Cardiac muscle cell (in vitro differentiated cells and primary cell): ENCODE results near the gene ZNF292. TPM values are rescaled to one million over a fixed set of nuclear protein-coding genes. Genes with fewer than 3 reads are reported as not detected.

Experiments used
- DNase-seq, 2 donors: peaks; one replicate each; pipeline versions ENCODE4 v3.0.0 to v3.0.0-alpha.2; 2010 to 2017; ENCODE audit warnings: low read depth in 1 of 2, low spot score in 1 of 2
- H3K27ac ChIP-seq: fragments of 200-600 bp; sonication (generic); 2 replicates; pipeline ENCODE4 v1.5.1; 2016
- H3K27me3 ChIP-seq: fragments of 200-600 bp; sonication (generic); 2 replicates; pipeline ENCODE4 v1.6.0; 2016; ENCODE audit warnings: control low read depth
- H3K36me3 ChIP-seq: fragments of 200-600 bp; sonication (generic); 2 replicates; pipeline ENCODE4 v1.5.1; 2016; ENCODE audit warnings: control low read depth
- H3K4me1 ChIP-seq: fragments of 200-600 bp; sonication (generic); 2 replicates; pipeline ENCODE4 v1.8.1; 2017; ENCODE audit warnings: low read depth, mild to moderate bottlenecking, mixed run types
- H3K4me3 ChIP-seq: fragments of 200-600 bp; sonication (generic); 2 replicates; pipeline ENCODE4 v1.5.1; 2016; ENCODE audit warnings: mild to moderate bottlenecking
- H3K9me3 ChIP-seq: fragments of 200-600 bp; sonication (generic); 2 replicates; pipeline ENCODE4 v1.5.1; 2017; ENCODE audit warnings: low read depth, mild to moderate bottlenecking, control low read depth
- CTCF ChIP-seq: IDR thresholded peaks from 2 replicates; pipeline ENCODE4 v1.5.1; 2012; ENCODE audit warnings: low read depth, mild to moderate bottlenecking, low read length
- polyA plus RNA-seq: library from polyadenylated mRNA; unstranded; fragments of >200 nt; fragmentation: Nextera tagmentation; extraction: Ambion mirVana; gene quantifications from 2 replicates; pipeline ENCODE4 v1.2.1, GENCODE V29; 2016
- total RNA-seq: library from RNA; depleted of rRNA; stranded (reverse); fragments of >200 nt; gene quantifications from 2 replicates; pipeline ENCODE4 v1.2.3, GENCODE V29; 2016

Gene ZNF292
- total and polyA plus RNA-seq, 2 experiments from 2014 or later: 48.7 to 50.4 TPM

- Histone ChIP-seq H3K27me3 (no peaks in the 10 kb centered on the region), H3K27ac (no peak overlapping the region), H3K9me3 (no peaks in the 10 kb centered on the region), H3K4me3 (no peak overlapping the region), H3K36me3 (no peaks in the 10 kb centered on the region), H3K4me1 (no peaks in the 10 kb centered on the region)
- TF ChIP-seq CTCF: no peak
- no peak for DNase-seq
Observed at GRCh38 chr6:87118054-87118453, 37.3 kb upstream of the ZNF292 start.

GRCh38 chr6:87122477-87122876 is 32.9 kb upstream of the ZNF292 start:
- Histone ChIP-seq H3K27me3 (no peaks in the 10 kb centered on the region), H3K4me1 (no peaks in the 10 kb centered on the region), H3K9me3 (no peaks in the 10 kb centered on the region), H3K27ac (no peak overlapping the region), H3K36me3 (no peaks in the 10 kb centered on the region), H3K4me3 (no peak overlapping the region)
- peak in 1 of 2 donors; percentile 2 for DNase-seq
- no peak for TF ChIP-seq CTCF

- TF ChIP-seq CTCF: no peak
- no peak overlapping the region for H3K27ac ChIP-seq
- DNase-seq: no peak
Observed at GRCh38 chr6:87124074-87124473, 31.3 kb upstream of the ZNF292 start.

GRCh38 chr6:87126501-87126900 is 28.9 kb upstream of the ZNF292 start:
- Histone ChIP-seq H3K36me3 (no peaks in the 10 kb centered on the region), H3K4me1 (no peaks in the 10 kb centered on the region), H3K27me3 (no peaks in the 10 kb centered on the region), H3K9me3 (no peaks in the 10 kb centered on the region), H3K4me3 (no peak overlapping the region), H3K27ac (no peak overlapping the region)
- DNase-seq: no peak
- no peak for TF ChIP-seq CTCF

More at GRCh38 chr6:87124074-87124473, 31.3 kb upstream of the ZNF292 start:
- H3K9me3 ChIP-seq: no peaks in the 10 kb centered on the region
- no peaks in the 10 kb centered on the region for H3K27me3 ChIP-seq
- no peak overlapping the region for H3K4me3 ChIP-seq
- no peaks in the 10 kb centered on the region for H3K36me3 ChIP-seq
- H3K4me1 ChIP-seq: no peaks in the 10 kb centered on the region

- TF ChIP-seq CTCF: no peak
- Histone ChIP-seq H3K4me1 (no peaks in the 10 kb centered on the region), H3K27ac (no peak overlapping the region), H3K27me3 (no peaks in the 10 kb centered on the region), H3K4me3 (no peak overlapping the region), H3K36me3 (no peaks in the 10 kb centered on the region), H3K9me3 (no peaks in the 10 kb centered on the region)
- no peak for DNase-seq
Observed at GRCh38 chr6:87127737-87128136, 27.6 kb upstream of the ZNF292 start.

- Histone ChIP-seq H3K9me3 (no peaks in the 10 kb centered on the region), H3K4me1 (no peaks in the 10 kb centered on the region), H3K36me3 (no peaks in the 10 kb centered on the region), H3K27me3 (no peaks in the 10 kb centered on the region), H3K4me3 (no peak overlapping the region), H3K27ac (no peak overlapping the region)
- TF ChIP-seq CTCF: no peak
- no peak for DNase-seq
Observed at GRCh38 chr6:87136963-87137362, 18.4 kb upstream of the ZNF292 start.
